Liver (tissue), 9 donors: ENCODE results near the gene CRK. TPM values are rescaled to one million over a fixed set of nuclear protein-coding genes. Genes with fewer than 3 reads are reported as not detected.

Experiments used
- DNase-seq: peaks from one replicate; pipeline ENCODE4 v3.0.0-alpha.2; 2017; ENCODE audit warnings: low spot score
- H3K27ac ChIP-seq, 2 donors: one replicate each; pipeline ENCODE4 v1.7.0; 2013; ENCODE audit warnings: inconsistent platforms in 2 of 2, low read length in 2 of 2, control low read depth in 1 of 2, low read depth in 1 of 2, mild to moderate bottlenecking in 1 of 2
- H3K27me3 ChIP-seq, 4 donors: one replicate each; pipeline versions ENCODE4 v1.6.1 to v1.7.0; 2013; ENCODE audit warnings: low read length in 3 of 4, inconsistent platforms in 1 of 4, mild to moderate bottlenecking in 1 of 4, moderate library complexity in 1 of 4; ENCODE audit not compliant: control insufficient read depth in 4 of 4, insufficient read depth in 4 of 4
- H3K36me3 ChIP-seq, 4 donors: one replicate each; pipeline versions ENCODE4 v1.6.1 to v1.7.0; 2013; ENCODE audit warnings: low read length in 3 of 4, mild to moderate bottlenecking in 3 of 4, low read depth in 1 of 4, moderate library complexity in 1 of 4; ENCODE audit not compliant: control insufficient read depth in 4 of 4, insufficient read depth in 3 of 4
- H3K4me1 ChIP-seq, 4 donors: one replicate each; pipeline versions ENCODE4 v1.6.1 to v1.7.0; 2013; ENCODE audit warnings: low read length in 3 of 4, mild to moderate bottlenecking in 3 of 4, moderate library complexity in 1 of 4; ENCODE audit not compliant: control insufficient read depth in 4 of 4, insufficient read depth in 4 of 4
- H3K4me3 ChIP-seq, 3 donors: one replicate each; pipeline versions ENCODE4 v1.6.1 to v1.7.0; 2013; ENCODE audit warnings: low read length in 3 of 3, control low read depth in 1 of 3, low read depth in 1 of 3, mild to moderate bottlenecking in 1 of 3
- H3K9ac ChIP-seq, 2 donors: one replicate each; pipeline ENCODE4 v1.7.0; 2013; ENCODE audit warnings: low read length in 2 of 2, mild to moderate bottlenecking in 2 of 2, moderate library complexity in 2 of 2, control low read depth in 1 of 2, low read depth in 1 of 2
- H3K9me3 ChIP-seq, 4 donors: one replicate each; pipeline versions ENCODE4 v1.6.1 to v1.7.0; 2013; ENCODE audit warnings: low read length in 3 of 4; ENCODE audit not compliant: control insufficient read depth in 4 of 4
- EGR1 ChIP-seq, 2 donors: IDR thresholded peaks; 2 replicates each; pipeline ENCODE4 v1.6.1; 2016 to 2018; ENCODE audit warnings: antibody characterized with exemption in 2 of 2, low read depth in 2 of 2
- FOXA1 ChIP-seq: IDR thresholded peaks from 2 replicates; pipeline ENCODE4 v1.6.1; 2016; ENCODE audit warnings: antibody characterized with exemption
- FOXA2 ChIP-seq: IDR thresholded peaks from 2 replicates; pipeline ENCODE4 v1.6.1; 2016; ENCODE audit warnings: antibody characterized with exemption
- GABPA ChIP-seq, 2 donors: IDR thresholded peaks in 1 of 2; conservative IDR thresholded peaks in 1 of 2; 2 replicates each; pipeline ENCODE4 v1.6.1; 2016; ENCODE audit warnings: antibody characterized with exemption in 2 of 2, mild to moderate bottlenecking in 1 of 2, moderate library complexity in 1 of 2
- HNF4A ChIP-seq, 2 donors: conservative IDR thresholded peaks; 2 replicates each; pipeline ENCODE4 v1.6.1; 2016; ENCODE audit warnings: antibody characterized with exemption in 2 of 2, mild to moderate bottlenecking in 2 of 2
- HNF4G ChIP-seq: IDR thresholded peaks from 2 replicates; pipeline ENCODE4 v1.6.1; 2016; ENCODE audit warnings: antibody characterized with exemption
- JUND ChIP-seq, 2 donors: IDR thresholded peaks; 2 replicates each; pipeline ENCODE4 v1.6.1; 2016; ENCODE audit warnings: antibody characterized with exemption in 2 of 2
- NR2F2 ChIP-seq: IDR thresholded peaks from 2 replicates; pipeline ENCODE4 v1.6.1; 2016; ENCODE audit warnings: antibody characterized with exemption
- RAD21 ChIP-seq, 2 donors: IDR thresholded peaks; 2 replicates each; pipeline ENCODE4 v1.6.1; 2016; ENCODE audit warnings: antibody characterized with exemption in 2 of 2, mild to moderate bottlenecking in 2 of 2
- RXRA ChIP-seq, 2 donors: IDR thresholded peaks; 2 replicates each; pipeline ENCODE4 v1.6.1; 2017 to 2018; ENCODE audit warnings: antibody characterized with exemption in 2 of 2, mild to moderate bottlenecking in 1 of 2
- SP1 ChIP-seq: IDR thresholded peaks from 2 replicates; pipeline ENCODE4 v1.6.1; 2018; ENCODE audit warnings: antibody characterized with exemption, mild to moderate bottlenecking
- TAF1 ChIP-seq: conservative IDR thresholded peaks from 2 replicates; pipeline ENCODE4 v1.6.1; 2016; ENCODE audit warnings: antibody characterized with exemption, mild to moderate bottlenecking
- YY1 ChIP-seq: IDR thresholded peaks from 2 replicates; pipeline ENCODE4 v1.6.1; 2016; ENCODE audit warnings: antibody characterized with exemption, mild to moderate bottlenecking
- WGBS: extraction: QIAGEN DNeasy Blood & Tissue Kit; methylation state at CpG from one replicate; pipeline ENCODE4 v1.1.7; 2013; 5-methylcytosine and 5-hydroxymethylcytosine counted together
- polyA plus RNA-seq, 2 donors: library from polyadenylated mRNA; stranded (reverse) in 1 of 2; unstranded in 1 of 2; fragments of 200-250 nt in 1 of 2; fragments of >200 nt in 1 of 2; fragmentation: Nextera tagmentation in 1 of 2; extraction: Ambion mirVana in 1 of 2; gene quantifications; one replicate each; pipeline versions ENCODE4 v1.2.1 to v1.2.3, GENCODE V29; 2013 to 2015
- total RNA-seq, 2 donors: library from RNA; depleted of rRNA; stranded (reverse); fragments of >200 nt; gene quantifications; one replicate each; pipeline ENCODE4 v1.2.3, GENCODE V29; 2014
- TF ChIP-seq, protein P1 (sequence below): IDR thresholded peaks from 2 replicates; pipeline ENCODE4 v1.6.1; 2016; ENCODE audit warnings: antibody characterized with exemption
- TF ChIP-seq, protein P2 (sequence below): fragments of 150-350 bp; IDR thresholded peaks from 2 replicates; pipeline ENCODE4 v1.5.1; 2017; ENCODE audit warnings: improper control_type of control experiment, low read depth, low read length; ENCODE audit not compliant: missing input control
- TF ChIP-seq, protein P3 (sequence below): IDR thresholded peaks from 2 replicates; pipeline ENCODE4 v1.6.1; 2016; ENCODE audit warnings: antibody characterized with exemption, mild to moderate bottlenecking
- TF ChIP-seq, protein P4 (sequence below): IDR thresholded peaks from 2 replicates; pipeline ENCODE4 v1.6.1; 2016; ENCODE audit warnings: antibody characterized with exemption
- TF ChIP-seq, protein P5 (sequence below): IDR thresholded peaks from 2 replicates; pipeline ENCODE4 v1.6.1; 2016; ENCODE audit warnings: antibody characterized with exemption
- donor health status: healthy.
- donor health status: healthy.
- donor health status: healthy.
- donor health status: healthy.
- donor health status: healthy.

Gene CRK
- total and polyA plus RNA-seq, 4 donors = 29.5 to 69.9 (median 34.8) TPM

DNA sequence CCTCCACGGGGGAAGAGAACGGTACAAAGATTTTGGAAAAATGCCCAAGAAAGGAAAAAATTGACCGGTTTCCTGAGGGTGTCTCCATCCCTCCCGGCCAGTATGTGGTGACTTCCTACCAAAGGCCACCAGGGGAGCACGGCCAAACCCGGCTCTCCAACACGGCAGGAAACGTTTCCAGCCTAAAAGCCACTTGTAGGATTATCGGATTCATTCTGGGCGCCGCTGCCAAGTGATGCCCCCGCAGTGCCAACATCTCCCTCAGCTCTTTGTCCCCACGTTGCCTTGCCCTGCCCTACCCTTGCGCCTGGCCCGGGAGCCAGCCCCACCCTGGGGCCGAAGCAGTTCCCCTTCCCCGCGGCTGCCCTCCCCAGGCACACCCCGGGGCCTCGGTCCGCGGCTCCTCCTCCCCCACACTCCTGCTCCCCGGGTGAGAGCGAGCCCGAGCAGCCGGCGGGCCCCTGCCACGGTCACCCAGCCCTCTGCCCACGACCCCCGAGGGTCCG lies 688 bp downstream of the CRK start:
- under 1% methylated on average over 31 of the region's 31 CpGs for WGBS
- Histone ChIP-seq H3K9me3 (no peaks in the 10 kb centered on the region), H3K36me3 (peaks cover 0 to 2% (median 0%) of the 10 kb centered on the region in 4 donors), H3K27ac (peak overlapping the region; percentile 99 to 100), H3K4me1 (peaks cover 4 to 33% (median 23%) of the 10 kb centered on the region in 4 donors), H3K9ac (peak overlapping the region; percentile 79 to 88), H3K4me3 (peak overlapping the region; percentile 80 to 84 (median 81)), H3K27me3 (no peaks in the 10 kb centered on the region)
- peak; percentile 70 for DNase-seq
- TF ChIP-seq FOXA2 = no peak
- TF ChIP-seq, protein P1, sequence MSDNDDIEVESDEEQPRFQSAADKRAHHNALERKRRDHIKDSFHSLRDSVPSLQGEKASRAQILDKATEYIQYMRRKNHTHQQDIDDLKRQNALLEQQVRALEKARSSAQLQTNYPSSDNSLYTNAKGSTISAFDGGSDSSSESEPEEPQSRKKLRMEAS = no peak
- TF ChIP-seq, protein P2, sequence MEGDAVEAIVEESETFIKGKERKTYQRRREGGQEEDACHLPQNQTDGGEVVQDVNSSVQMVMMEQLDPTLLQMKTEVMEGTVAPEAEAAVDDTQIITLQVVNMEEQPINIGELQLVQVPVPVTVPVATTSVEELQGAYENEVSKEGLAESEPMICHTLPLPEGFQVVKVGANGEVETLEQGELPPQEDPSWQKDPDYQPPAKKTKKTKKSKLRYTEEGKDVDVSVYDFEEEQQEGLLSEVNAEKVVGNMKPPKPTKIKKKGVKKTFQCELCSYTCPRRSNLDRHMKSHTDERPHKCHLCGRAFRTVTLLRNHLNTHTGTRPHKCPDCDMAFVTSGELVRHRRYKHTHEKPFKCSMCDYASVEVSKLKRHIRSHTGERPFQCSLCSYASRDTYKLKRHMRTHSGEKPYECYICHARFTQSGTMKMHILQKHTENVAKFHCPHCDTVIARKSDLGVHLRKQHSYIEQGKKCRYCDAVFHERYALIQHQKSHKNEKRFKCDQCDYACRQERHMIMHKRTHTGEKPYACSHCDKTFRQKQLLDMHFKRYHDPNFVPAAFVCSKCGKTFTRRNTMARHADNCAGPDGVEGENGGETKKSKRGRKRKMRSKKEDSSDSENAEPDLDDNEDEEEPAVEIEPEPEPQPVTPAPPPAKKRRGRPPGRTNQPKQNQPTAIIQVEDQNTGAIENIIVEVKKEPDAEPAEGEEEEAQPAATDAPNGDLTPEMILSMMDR = peak; percentile 58
- no peak for TF ChIP-seq JUND (IDR thresholded peaks at IDR 0.05)
- no peak for TF ChIP-seq NR2F2
- TF ChIP-seq HNF4G = no peak
- no peak for TF ChIP-seq RXRA (IDR thresholded peaks at IDR 0.05)
- no peak for TF ChIP-seq GABPA (IDR thresholded peaks at IDR 0.05 in 1 of 2, conservative IDR thresholded peaks at IDR 0.05 in 1 of 2)
- TF ChIP-seq, protein P3, sequence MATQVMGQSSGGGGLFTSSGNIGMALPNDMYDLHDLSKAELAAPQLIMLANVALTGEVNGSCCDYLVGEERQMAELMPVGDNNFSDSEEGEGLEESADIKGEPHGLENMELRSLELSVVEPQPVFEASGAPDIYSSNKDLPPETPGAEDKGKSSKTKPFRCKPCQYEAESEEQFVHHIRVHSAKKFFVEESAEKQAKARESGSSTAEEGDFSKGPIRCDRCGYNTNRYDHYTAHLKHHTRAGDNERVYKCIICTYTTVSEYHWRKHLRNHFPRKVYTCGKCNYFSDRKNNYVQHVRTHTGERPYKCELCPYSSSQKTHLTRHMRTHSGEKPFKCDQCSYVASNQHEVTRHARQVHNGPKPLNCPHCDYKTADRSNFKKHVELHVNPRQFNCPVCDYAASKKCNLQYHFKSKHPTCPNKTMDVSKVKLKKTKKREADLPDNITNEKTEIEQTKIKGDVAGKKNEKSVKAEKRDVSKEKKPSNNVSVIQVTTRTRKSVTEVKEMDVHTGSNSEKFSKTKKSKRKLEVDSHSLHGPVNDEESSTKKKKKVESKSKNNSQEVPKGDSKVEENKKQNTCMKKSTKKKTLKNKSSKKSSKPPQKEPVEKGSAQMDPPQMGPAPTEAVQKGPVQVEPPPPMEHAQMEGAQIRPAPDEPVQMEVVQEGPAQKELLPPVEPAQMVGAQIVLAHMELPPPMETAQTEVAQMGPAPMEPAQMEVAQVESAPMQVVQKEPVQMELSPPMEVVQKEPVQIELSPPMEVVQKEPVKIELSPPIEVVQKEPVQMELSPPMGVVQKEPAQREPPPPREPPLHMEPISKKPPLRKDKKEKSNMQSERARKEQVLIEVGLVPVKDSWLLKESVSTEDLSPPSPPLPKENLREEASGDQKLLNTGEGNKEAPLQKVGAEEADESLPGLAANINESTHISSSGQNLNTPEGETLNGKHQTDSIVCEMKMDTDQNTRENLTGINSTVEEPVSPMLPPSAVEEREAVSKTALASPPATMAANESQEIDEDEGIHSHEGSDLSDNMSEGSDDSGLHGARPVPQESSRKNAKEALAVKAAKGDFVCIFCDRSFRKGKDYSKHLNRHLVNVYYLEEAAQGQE = peak; percentile 54
- no peak for TF ChIP-seq HNF4A (conservative IDR thresholded peaks at IDR 0.05)
- no peak for TF ChIP-seq EGR1 (IDR thresholded peaks at IDR 0.05; ENCODE audit: low read depth in 2 of 2)
- TF ChIP-seq SP1 = no peak
- TF ChIP-seq FOXA1 = no peak
- no peak for TF ChIP-seq YY1
- TF ChIP-seq RAD21 (IDR thresholded peaks at IDR 0.05) = peak; percentile 60 to 76
- TF ChIP-seq, protein P4, sequence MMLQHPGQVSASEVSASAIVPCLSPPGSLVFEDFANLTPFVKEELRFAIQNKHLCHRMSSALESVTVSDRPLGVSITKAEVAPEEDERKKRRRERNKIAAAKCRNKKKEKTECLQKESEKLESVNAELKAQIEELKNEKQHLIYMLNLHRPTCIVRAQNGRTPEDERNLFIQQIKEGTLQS = no peak
- TF ChIP-seq TAF1 = peak; percentile 72
- TF ChIP-seq, protein P5, sequence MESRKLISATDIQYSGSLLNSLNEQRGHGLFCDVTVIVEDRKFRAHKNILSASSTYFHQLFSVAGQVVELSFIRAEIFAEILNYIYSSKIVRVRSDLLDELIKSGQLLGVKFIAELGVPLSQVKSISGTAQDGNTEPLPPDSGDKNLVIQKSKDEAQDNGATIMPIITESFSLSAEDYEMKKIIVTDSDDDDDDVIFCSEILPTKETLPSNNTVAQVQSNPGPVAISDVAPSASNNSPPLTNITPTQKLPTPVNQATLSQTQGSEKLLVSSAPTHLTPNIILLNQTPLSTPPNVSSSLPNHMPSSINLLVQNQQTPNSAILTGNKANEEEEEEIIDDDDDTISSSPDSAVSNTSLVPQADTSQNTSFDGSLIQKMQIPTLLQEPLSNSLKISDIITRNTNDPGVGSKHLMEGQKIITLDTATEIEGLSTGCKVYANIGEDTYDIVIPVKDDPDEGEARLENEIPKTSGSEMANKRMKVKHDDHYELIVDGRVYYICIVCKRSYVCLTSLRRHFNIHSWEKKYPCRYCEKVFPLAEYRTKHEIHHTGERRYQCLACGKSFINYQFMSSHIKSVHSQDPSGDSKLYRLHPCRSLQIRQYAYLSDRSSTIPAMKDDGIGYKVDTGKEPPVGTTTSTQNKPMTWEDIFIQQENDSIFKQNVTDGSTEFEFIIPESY = no peak
